A673 (cell line): Measurements from ENCODE around the gene EIPR1. TPM values are rescaled to one million over a fixed set of nuclear protein-coding genes. Genes with fewer than 3 reads are reported as not detected.

ENCODE experiments used
- BruUV-seq: library from RNA; stranded (reverse); fragments of 400-500 nt; replicated peaks from 2 replicates; lab custom pipeline; 2021; lab: Mats Ljungman, UMichigan
- CTCF ChIA-PET: fragments of 300-600 bp; sonication (Branson Sonifier 250); formaldehyde crosslinking; loops from one replicate; lab custom pipeline; 2022; ENCODE audit warnings: antibody characterized with exemption; lab: Charles Lee
- POLR2A ChIA-PET: fragments of 300-600 bp; sonication (Branson Sonifier 250); formaldehyde crosslinking; loops from one replicate; lab custom pipeline; 2022; ENCODE audit warnings: antibody characterized with exemption; ENCODE audit not compliant: low non-redundant PET; lab: Charles Lee
- DNase-seq: peaks from one replicate; pipeline ENCODE4 v3.0.0-alpha.2; 2015; ENCODE audit warnings: low spot score
- H3K27ac ChIP-seq: fragments of 200-600 bp; sonication (generic); 2 replicates; pipeline ENCODE4 v1.5.1; 2016; ENCODE audit warnings: mixed run types, low read depth, mild to moderate bottlenecking, mixed read lengths, antibody characterized with exemption, low read length; ENCODE audit not compliant: poor library complexity, severe bottlenecking
- H3K27me3 ChIP-seq: fragments of 200-600 bp; sonication (generic); replicated peaks from 2 replicates; pipeline ENCODE4 v1.6.1; 2017; ENCODE audit warnings: mixed run types, low read depth, mild to moderate bottlenecking, mixed read lengths, antibody characterized with exemption, low read length; ENCODE audit not compliant: insufficient read depth, poor library complexity
- H3K36me3 ChIP-seq: fragments of 200-600 bp; sonication (generic); 2 replicates; pipeline ENCODE4 v1.6.1; 2016; ENCODE audit warnings: mixed run types, mild to moderate bottlenecking, mixed read lengths, antibody characterized with exemption, low read length; ENCODE audit not compliant: insufficient read depth, poor library complexity, severe bottlenecking
- H3K4me1 ChIP-seq: fragments of 200-600 bp; sonication (generic); 2 replicates; pipeline ENCODE4 v1.6.1; 2017; ENCODE audit warnings: mixed run types, mild to moderate bottlenecking, mixed read lengths, antibody characterized with exemption, low read length; ENCODE audit not compliant: insufficient read depth, poor library complexity, severe bottlenecking
- H3K4me3 ChIP-seq: fragments of 200-600 bp; sonication (generic); 2 replicates; pipeline ENCODE4 v1.5.1; 2016; ENCODE audit warnings: low read depth, mixed run types, mild to moderate bottlenecking, mixed read lengths, low read length; ENCODE audit not compliant: poor library complexity, severe bottlenecking
- H3K9me3 ChIP-seq: fragments of 200-600 bp; sonication (generic); 2 replicates; pipeline ENCODE4 v1.6.1; 2016; ENCODE audit warnings: mixed run types, low read depth, mild to moderate bottlenecking, mixed read lengths, antibody characterized with exemption, low read length; ENCODE audit not compliant: poor library complexity, severe bottlenecking
- CTCF ChIP-seq: fragments of 300-800, 200-600 bp; sonication (generic); conservative IDR thresholded peaks from 2 replicates; pipeline ENCODE4 v1.5.1; 2017; ENCODE audit warnings: low read depth, mild to moderate bottlenecking, antibody characterized with exemption, low read length, moderate library complexity, mixed read lengths
- EZH2 ChIP-seq: fragments of 200-600 bp; sonication (generic); IDR thresholded peaks from 2 replicates; pipeline ENCODE4 v1.6.1; 2017; ENCODE audit warnings: borderline replicate concordance, low read depth, mild to moderate bottlenecking, mixed read lengths, antibody characterized with exemption, low read length; ENCODE audit not compliant: poor library complexity, severe bottlenecking
- intact Hi-C: fragments of 100-400 bp; cut with micrococcal nuclease; formaldehyde crosslinking; loops from one replicate; pipeline ENCODE4 v1.10.0; 2022; ENCODE audit not compliant: unreplicated experiment
- total RNA-seq: library from RNA; stranded (reverse); gene quantifications from 2 replicates; pipeline ENCODE4 v1.2.3, GENCODE V29; 2021

The EIPR1 gene
- total RNA-seq, 1 experiment from 2014 or later, result 37.0 TPM

- ChIA-PET CTCF (no interaction called here), POLR2A (interaction anchor here (0.6 kb wide), 1 partner anchor 1835 kb away, joined by 9 read pairs; no protein-coding TSS in a partner anchor)
- H3K27me3 ChIP-seq, result no peaks in the 10 kb centered on the region
- H3K4me1 ChIP-seq, result peaks cover 21% of the 10 kb centered on the region
- H3K9me3 ChIP-seq, result no peaks in the 10 kb centered on the region
- TF ChIP-seq CTCF, result no peak
- TF ChIP-seq EZH2, result no peak
- no peak overlapping the region for H3K27ac ChIP-seq
- intact Hi-C loops, result no loop called here
- no TSS peak for BruUV-seq
- H3K4me3 ChIP-seq, result no peak overlapping the region
- no peaks in the 10 kb centered on the region for H3K36me3 ChIP-seq
- DNase-seq, result peak; percentile 85
Measured at GRCh38 chr2:3265981-3266924, 111.4 kb downstream of the EIPR1 start.

- H3K27ac ChIP-seq, result no peak overlapping the region
- BruUV-seq, result no TSS peak
- CTCF ChIA-PET, result no interaction called here
Measured at GRCh38 chr2:3265471-3265870, 112.1 kb downstream of the EIPR1 start.

GRCh38 chr2:3264010-3264744 lies 113.4 kb downstream of the EIPR1 start:
- CTCF ChIA-PET, result no interaction called here
- H3K27ac ChIP-seq, result no peak overlapping the region
- H3K4me1 ChIP-seq, result peaks cover 21% of the 10 kb centered on the region
- no peak overlapping the region for H3K4me3 ChIP-seq
- POLR2A ChIA-PET, result no interaction called here
- intact Hi-C loops, result no loop called here
- no peak for DNase-seq
- H3K27me3 ChIP-seq, result no peaks in the 10 kb centered on the region
- no peaks in the 10 kb centered on the region for H3K9me3 ChIP-seq
- TF ChIP-seq EZH2, result no peak
- TF ChIP-seq CTCF, result no peak
- no TSS peak for BruUV-seq
- H3K36me3 ChIP-seq, result no peaks in the 10 kb centered on the region

More at GRCh38 chr2:3265471-3265870, 112.1 kb downstream of the EIPR1 start:
- no peak overlapping the region for H3K4me3 ChIP-seq
- no peak for DNase-seq
- peaks cover 21% of the 10 kb centered on the region for H3K4me1 ChIP-seq
- H3K27me3 ChIP-seq, result no peaks in the 10 kb centered on the region
- H3K9me3 ChIP-seq, result no peaks in the 10 kb centered on the region
- no peaks in the 10 kb centered on the region for H3K36me3 ChIP-seq
- intact Hi-C loops, result no loop called here
- POLR2A ChIA-PET, result no interaction called here
- TF ChIP-seq CTCF, result no peak
